NCI-H2029 (cell line): ENCODE results near the gene ACSF3.

ENCODE experiments used
- DNase-seq: peaks from one replicate; lab custom pipeline; 2025; lab: John Stamatoyannopoulos, UW

Gene ACSF3

DNA sequence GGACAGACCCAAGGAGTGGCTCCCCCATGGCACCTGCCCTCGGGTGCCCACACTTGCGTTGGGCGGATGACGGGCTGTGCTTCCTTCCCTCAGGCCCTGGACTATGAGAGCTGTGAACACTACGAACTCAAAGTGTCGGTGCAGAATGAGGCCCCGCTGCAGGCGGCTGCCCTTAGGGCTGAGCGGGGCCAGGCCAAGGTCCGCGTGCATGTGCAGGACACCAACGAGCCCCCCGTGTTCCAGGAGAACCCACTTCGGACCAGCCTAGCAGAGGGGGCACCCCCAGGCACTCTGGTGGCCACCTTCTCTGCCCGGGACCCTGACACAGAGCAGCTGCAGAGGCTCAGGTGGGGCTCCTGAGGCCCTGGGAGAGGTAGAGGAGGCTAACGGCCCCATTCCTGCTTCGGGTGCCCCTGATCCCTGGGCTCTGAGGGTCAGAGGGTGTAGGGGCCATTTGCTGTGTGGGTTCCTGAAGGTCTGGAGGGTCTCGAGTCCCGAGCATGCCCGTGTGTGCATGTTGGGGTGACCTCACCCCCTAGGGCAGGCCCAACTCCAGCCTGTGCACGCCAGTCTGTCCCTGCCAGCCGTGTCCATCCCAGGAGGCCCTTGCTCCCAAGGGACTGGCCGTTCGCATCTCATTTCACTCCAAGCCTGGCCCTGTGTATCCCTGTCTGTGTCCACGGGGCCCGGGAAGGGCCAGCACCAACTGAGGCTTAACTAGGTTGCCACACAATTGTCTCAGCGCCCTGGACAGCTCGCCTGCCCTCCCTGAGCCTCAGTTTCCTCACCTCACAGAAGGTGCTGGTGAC, 96.7 kb downstream of the ACSF3 start:
- no peak for DNase-seq

DNA sequence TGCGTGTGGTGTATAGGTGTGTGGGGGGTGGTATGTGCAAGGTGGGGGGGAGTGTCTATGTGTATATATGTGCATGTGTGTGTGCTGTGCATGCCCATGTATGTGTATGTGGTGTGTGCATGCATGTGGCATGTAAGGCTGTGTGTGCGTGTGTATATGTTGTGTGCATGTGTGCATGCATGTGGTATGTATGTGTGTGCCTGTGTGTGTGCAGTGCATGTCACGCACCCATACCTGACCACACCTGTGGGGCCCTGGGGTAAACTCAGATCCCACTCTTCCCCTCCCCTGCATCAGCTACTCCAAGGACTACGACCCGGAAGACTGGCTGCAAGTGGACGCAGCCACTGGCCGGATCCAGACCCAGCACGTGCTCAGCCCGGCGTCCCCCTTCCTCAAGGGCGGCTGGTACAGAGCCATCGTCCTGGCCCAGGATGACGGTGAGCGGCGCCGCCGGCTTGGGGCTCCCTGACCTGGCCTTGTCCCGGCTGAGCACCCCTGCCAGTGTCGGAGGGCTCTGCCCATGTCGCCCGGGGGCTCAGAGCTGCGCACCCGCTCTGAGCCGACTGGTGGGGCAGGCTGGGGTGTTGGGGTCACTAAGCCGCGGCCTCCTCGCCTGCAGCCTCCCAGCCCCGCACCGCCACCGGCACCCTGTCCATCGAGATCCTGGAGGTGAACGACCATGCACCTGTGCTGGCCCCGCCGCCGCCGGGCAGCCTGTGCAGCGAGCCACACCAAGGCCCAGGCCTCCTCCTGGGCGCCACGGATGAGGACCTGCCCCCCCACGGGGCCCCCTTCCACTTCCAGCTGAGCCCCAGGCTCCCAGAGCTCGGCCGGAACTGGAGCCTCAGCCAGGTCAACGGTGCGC, 97.6 kb downstream of the ACSF3 start:
- DNase-seq: no peak

DNA sequence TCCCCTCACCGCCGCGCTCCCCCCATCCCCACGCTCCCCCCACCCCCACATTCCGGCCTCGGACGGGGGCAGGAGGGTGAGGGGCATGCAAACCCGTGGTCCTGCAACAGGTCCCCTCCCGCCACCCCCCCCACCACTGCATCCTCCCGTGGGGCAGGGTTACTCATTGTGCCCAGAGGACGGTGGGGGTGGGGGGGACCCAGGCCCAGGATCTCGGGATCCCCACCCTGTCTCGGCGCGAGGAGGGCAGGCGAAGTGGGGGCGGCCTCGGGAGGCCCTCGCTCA, 98.2 kb downstream of the ACSF3 start:
- DNase-seq: no peak

DNA sequence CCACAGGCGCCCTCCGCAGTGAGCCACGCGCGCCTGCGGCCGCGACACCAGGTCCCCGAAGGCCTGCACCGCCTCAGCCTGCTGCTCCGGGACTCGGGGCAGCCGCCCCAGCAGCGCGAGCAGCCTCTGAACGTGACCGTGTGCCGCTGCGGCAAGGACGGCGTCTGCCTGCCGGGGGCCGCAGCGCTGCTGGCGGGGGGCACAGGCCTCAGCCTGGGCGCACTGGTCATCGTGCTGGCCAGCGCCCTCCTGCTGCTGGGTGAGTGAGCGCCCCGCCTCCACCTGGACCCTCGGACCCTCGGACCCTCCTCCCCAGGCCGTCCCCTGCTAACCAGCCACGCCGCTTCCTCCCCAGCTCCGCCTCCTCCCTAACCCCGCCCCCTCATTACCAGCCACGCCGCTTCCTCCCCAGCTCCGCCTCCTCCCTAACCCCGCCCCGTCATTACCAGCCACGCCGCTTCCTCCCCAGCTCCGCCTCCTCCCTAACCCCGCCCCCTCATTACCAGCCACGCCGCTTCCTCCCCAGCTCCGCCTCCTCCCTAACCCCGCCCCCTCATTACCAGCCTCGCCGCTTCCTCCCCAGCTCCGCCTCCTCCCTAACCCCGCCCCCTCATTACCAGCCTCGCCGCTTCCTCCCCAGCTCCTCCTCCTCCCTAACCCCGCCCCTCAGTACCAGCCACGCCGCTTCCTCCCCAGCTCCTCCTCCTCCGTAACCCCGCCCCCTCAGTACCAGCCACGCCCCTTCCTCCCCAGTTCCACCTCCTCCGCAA, 98.7 kb downstream of the ACSF3 start:
- DNase-seq: peak; percentile 9

DNA sequence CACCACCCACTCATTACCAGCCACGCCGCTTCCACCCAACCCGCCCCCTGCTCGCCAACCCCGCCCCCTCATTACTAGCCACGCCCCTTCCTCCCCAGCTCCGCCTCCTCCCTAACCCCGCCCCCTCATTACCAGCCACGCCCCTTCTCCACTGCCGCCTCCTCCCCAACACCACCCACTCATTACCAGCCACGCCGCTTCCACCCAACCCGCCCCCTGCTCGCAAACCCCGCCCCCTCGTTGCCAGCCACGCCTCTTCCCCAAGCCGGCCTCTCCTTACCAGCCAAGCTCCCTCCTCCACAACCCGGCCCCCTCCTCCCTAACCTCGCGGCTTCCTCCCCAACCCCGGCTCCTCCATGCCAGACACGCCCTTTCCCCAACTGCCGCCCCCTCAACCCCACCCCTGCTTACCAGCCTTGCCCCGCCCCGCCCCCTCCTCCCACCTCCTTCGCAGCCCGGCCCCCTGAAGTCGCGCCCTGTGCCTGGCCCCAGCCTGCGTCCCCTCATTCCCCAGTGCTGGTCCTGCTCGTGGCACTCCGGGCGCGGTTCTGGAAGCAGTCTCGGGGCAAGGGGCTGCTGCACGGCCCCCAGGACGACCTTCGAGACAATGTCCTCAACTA, 99.4 kb downstream of the ACSF3 start:
- peak; percentile 14 for DNase-seq

DNA sequence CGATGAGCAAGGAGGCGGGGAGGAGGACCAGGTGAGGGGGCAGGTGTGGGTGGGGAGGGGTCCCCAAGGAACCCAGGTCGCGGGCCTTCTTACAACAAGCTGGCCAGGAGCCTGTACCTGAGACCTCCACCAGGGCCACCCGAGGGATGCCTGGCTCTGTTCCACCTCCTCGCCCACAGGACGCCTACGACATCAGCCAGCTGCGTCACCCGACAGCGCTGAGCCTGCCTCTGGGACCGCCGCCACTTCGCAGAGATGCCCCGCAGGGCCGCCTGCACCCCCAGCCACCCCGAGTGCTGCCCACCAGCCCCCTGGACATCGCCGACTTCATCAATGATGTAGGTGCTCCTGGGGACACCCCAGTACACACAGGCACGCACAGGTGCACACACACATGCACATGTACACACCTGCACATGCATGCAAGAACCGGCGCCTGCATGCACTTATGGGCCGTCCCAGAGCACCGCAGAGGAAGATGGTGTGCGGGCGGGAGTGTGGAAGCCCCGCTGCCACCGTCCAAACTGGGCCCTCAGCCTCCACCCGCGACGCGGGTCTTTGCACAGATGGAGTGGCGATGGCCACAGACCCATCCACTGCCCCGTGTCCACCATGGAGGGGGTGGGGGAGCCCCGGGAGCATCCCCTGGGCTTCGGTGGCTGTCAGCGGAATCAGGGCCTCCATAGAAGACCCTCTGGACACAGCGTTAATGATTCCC, 100.1 kb downstream of the ACSF3 start:
- DNase-seq: no peak

DNA sequence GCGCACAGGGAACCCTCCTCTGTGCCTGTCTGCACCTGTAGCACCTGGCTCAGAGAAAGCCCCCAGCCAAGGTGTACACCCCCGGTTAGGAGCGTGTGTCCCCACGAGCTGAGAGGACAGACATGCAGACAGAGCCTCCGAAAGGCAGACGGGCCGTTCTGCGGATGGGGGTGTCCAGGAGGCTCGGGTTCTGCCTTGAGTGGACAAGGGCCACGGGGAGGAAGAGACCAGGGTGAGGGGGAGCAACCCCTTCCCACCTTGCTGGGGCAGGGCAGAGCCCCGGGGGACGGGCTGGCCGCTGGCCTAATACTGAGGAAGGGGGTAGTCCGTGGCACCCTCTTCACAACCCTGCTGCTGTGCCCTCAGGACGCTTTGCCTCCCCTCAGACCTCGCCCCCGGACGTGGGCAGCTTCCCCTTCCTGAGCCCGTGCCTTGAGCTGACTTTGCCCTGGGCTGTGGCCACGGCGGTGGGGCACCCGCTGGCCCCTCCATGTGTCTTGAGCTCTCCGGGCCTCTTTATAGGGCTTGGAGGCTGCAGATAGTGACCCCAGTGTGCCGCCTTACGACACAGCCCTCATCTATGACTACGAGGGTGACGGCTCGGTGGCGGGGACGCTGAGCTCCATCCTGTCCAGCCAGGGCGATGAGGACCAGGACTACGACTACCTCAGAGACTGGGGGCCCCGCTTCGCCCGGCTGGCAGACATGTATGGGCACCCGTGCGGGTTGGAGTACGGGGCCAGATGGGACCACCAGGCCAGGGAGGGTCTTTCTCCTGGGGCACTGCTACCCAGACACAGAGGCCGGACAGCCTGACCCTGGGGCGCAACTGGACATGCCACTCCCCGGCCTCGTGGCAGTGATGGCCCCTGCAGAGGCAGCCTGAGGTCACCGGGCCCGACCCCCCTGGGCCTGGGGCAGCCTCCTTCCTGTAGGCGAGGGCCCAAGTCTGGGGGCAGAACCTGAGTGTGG, 101.0 kb downstream of the ACSF3 start:
- DNase-seq: no peak

DNA sequence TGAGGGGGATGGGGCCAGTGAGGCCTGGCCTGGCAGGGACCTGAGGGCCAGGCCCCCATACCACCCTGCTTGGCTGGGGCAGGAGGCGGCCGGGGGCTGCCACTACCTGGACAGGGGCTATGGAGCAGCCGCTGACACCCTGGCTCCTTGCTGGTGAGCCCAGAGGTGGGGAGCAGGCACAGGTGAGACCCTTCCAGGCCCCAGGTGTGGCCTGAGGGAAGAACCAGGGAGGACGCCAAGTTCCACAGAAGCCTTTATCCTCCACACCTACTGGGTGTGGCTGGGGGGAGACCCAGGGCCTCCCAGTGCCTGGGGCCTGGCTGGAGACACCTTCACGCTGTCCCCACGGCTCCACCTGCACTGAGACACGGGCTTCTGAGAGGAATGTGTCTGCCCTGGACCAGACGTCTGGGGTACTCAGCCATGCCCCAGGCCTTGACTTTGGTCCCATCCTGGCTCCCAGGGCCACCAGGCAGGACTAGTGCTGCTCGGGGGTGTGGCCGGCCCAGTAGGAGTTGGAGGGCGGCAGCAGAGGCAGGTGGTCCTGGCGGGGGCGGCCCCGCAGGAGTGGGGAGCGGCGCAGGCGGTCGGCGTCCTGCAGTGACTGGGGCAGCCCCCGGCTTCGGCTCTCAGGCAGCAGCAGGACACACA, 102.0 kb downstream of the ACSF3 start:
- DNase-seq: no peak

DNA sequence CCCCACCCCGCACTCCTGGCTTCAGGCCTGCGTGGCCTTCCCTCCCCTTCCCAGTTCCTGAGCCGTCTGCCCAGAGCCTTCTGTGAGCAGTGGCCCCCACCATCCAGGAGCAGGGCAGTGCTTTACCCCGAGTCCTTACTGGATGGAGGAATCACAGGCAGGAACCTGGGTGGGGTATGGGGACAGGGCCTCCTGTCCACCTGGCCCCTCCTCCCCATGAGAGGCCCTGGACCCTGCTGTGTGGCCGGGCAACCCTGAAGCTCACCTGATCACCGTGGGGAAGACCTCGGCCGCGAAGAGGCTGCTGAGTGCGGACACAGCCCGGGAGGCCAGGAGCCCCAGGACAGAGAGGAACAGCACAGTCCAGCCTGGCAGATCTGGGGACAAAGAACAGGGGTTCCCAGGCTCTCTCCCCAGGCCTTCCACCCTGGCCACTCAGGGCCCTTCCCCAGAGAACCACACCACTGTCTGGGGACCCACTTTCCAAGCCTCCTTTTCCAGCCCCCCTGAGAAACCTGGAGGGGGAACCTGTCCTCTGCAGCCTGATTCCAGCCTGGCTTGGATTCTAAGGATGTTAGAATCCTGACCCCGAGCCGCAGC, 103.5 kb downstream of the ACSF3 start:
- DNase-seq: no peak

DNA sequence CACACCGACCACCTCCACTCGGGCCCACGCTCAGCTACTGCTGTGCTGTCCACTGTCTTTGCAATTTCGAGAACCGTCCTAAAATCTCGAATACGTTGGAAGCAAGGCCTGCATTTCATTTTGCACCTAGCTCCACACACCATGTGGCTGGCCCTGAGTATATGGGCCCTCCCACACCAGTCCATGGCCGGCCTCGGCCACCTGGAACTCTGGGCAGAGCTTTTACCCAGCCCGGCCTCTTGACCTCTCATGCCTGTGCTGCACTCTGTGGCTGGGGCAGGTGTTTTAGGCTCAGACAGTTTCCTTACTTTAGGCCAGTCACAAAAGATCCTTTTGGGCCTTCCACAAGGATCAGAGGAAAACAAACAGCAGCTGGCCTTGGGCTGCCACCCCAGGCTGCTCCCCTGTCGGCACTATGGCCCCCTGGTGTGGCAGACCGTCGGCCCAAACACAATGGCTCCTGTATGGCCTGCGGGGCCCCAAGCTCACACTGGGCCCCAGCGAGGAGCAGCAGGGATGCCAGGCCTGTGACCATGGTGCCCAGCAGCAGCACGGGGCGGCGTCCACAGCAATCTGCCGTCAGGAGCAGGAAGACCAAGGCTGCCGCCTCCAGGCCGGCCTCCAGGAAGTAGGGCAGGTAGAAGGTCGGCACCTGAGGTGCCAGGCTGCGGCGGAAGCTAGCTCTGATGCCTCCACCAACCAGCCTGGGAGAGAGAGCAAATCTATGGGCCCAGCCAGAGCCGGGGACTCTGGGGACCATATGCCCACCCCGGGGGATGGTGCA, 104.2 kb downstream of the ACSF3 start:
- DNase-seq: no peak

DNA sequence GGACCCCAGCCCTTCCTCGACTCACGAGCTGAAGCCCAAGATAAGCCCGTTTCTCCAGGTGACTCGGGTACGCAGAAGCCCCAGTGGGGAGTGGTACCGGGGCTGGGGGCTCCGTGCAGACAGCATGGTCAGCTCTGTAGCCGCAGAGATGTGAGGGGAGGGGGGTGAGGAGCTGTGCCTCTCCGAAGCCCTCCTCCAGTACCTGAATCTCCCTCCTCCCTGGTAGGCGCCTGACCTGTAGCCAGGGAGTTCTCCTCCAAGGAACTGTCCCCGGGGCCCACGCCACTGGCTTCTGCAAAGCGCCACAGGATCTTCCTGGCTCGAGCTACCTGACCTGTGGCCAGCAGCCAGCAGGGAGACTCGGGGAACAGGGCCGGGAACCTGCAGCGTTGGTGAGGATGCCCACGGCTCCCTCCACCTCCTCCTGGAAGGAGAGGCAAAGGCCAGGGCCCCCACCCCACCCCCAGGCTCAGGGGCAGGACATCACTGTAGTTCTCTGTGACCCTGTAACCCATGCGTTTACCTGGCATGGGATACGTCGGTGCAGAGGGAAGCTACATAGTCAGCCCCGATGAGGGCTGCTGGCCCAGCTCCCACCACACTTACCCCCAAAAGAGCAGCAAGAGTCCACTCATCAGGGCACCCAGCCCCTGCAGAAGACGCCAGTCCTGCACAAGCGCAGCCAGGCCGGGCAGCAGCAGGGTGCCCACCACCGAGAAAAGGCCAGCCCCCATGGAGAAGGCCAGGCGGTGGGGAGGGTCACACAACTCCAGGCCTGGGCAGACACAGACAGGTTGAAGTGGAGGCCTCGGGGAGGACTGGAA, 105.0 kb downstream of the ACSF3 start:
- DNase-seq: no peak

DNA sequence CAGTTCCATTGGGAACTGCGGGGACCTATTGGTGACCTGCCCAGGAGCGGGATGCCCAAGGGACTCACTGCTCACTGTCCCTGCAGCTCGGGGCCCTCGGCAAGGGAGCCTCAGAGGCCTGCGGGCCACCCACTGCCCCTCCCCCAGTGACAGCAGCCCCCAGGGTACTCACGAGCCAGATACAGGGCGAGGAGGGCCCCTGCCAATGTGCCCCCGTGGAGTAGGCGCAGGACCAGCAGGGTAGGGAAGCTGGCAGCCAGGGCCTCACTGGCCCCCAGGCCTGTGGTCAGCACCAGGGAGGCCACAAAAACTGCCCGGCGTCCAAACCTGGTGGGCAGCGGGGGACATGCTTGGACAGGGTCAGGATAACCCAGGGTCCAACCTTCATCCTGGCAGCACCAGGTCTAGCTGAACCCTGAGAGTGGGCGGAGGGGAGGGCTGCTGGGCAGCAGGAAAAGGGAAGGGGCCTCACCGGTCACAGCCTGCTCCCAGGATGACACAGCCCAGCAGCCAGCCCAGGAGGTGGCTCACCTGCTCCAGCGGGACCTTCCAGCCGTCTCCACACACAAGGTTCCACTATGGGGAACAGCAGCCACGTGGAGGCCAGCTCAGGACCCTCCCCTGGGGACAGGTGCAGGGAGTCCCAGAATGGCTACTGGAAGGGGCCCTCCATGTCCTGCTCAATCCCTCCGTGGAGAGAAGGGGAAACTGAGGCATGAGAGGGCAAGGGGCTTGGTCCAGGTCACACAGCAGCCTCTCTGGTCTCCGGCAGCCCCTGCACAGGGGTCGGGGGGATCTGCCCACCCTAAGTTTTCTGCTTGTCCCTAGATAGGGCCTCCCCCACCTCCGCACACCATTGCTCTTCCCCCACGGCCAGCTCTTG, 105.8 kb downstream of the ACSF3 start:
- DNase-seq: no peak

DNA sequence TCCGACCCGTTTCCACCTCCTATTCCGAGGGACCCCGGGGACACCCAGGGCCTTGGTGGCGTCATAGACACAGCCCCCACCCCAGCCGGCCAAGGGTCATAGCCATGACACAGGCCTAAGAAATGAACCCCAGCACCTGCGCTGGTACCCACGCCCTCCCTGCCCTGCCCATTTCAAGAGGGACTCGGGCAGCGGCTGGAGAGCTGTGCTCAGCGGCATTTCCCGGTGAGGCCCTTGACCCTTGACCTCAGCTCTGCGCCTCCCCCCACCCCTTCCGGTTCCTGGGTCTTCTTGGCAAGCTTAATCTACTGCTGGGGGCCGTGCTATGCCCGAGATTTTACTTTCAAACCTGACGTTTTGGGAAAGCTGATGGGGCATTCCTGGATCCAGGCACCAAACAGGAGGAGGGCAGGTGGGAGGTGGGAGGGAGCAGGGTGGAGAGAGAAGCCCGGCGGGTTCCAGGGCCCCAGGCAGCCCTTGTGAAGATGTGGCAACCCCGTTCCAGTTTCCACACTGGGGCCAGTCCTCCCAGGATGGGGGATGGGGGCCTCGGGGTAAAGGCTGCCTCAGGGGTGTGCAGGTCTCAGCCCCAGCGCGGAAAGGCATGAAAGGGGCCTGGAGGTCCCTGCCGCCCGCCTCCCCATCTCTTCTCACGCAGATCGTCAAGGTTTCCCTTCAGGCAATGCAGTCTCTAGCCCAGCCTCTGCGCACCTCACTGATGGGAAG, 106.6 kb downstream of the ACSF3 start, which contains the start of gene SLC22A31:
SLC22A31 (minus strand) TSS at position 414 of the 726 bp plus-strand sequence; CDS start at position 378, 36 bp downstream.
- no peak for DNase-seq

DNA sequence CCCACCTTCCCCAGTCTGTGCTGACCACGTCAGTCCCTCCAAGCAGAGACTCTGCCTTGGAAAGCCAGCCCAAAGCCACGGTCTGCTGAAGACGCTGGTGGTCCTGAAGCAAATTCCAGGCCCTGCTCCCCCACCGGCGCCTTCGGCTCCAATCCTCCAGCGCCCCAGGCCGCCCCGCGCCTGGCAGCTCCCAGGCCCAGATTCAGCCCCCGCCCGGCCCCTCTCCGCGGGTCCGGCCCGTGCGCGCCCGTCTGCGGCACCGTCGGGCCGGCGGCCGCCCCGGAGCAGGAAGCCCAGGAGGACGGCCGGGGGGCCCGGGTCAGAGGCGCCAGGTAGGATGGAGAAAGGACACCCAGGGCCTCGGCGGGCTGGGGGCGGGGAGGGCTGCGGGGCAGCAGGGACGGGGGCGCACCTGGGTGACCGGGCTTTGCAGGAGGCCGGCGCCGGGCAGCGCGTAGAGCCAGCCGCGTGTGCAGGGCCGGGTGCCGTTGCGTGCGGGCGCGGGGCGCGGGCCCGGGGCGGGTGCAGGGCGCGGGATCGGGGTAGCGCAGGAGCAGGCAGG, 107.3 kb downstream of the ACSF3 start:
- no peak for DNase-seq
